ENCODE data around the gene GFI1. TPM values are rescaled to one million over a fixed set of nuclear protein-coding genes. Genes with fewer than 3 reads are reported as not detected.

The GFI1 gene
- total and polyA plus RNA-seq, 2 experiments from 2014 or later, result 0.21 TPM; not detected in 1

- Histone ChIP-seq H4K20me1 (replicated peaks; ENCODE audit: insufficient read depth) (no peaks in the 10 kb centered on the region), H3F3A (replicated peaks; ENCODE audit: low read depth) (no peaks in the 10 kb centered on the region), H3K27me3 (ENCODE audit: insufficient read depth) (peaks cover 17% of the 10 kb centered on the region), H3K4me2 (no peak overlapping the region), H3K9me2 (ENCODE audit: insufficient read depth) (no peaks in the 10 kb centered on the region), H3K4me3 (no peak overlapping the region), H3K27ac (ENCODE audit: low read depth) (no peak overlapping the region), H2AFZ (no peak overlapping the region), H3K36me3 (ENCODE audit: insufficient read depth) (no peaks in the 10 kb centered on the region; the same call in 1 of the 2 replicates), H3K79me2 (replicated peaks; ENCODE audit: insufficient read depth) (no peaks in the 10 kb centered on the region), H3K4me1 (ENCODE audit: insufficient read depth) (peaks cover 8% of the 10 kb centered on the region; the same call in 1 of the 2 replicates)
- H3K4me1 Mint-ChIP-seq, result peaks cover 18% of the 10 kb centered on the region
- no peaks in the 10 kb centered on the region for H3K36me3 Mint-ChIP-seq (ENCODE audit: low read depth)
- H3K27me3 Mint-ChIP-seq (ENCODE audit: insufficient read depth, low read depth, poor library complexity), result peaks cover 3% of the 10 kb centered on the region
- H3K9me3 Mint-ChIP-seq, result no peaks in the 10 kb centered on the region; the same call in 2 of the 3 replicates
- no peak for DNase-seq (ENCODE audit: low spot score)
- no peak overlapping the region for H3K27ac Mint-ChIP-seq
- no peak overlapping the region for H3K4me3 Mint-ChIP-seq
- no peak for TF ChIP-seq REST (IDR thresholded peaks at IDR 0.05; ENCODE audit: unreplicated experiment)
- ATAC-seq, result no peak
These were observed 16.5 kb downstream of the GFI1 start for GRCh38 chr1:92470216-92470615.

- Histone ChIP-seq H3K79me2 (replicated peaks; ENCODE audit: insufficient read depth) (no peaks in the 10 kb centered on the region), H2AFZ (no peak overlapping the region), H3K9me2 (ENCODE audit: insufficient read depth) (no peaks in the 10 kb centered on the region), H3K36me3 (ENCODE audit: insufficient read depth) (no peaks in the 10 kb centered on the region), H3K4me3 (no peak overlapping the region), H3K4me1 (ENCODE audit: insufficient read depth) (no peaks in the 10 kb centered on the region), H3F3A (replicated peaks; ENCODE audit: low read depth) (no peaks in the 10 kb centered on the region), H3K27ac (ENCODE audit: low read depth) (no peak overlapping the region), H3K27me3 (ENCODE audit: insufficient read depth) (no peaks in the 10 kb centered on the region), H4K20me1 (replicated peaks; ENCODE audit: insufficient read depth) (no peaks in the 10 kb centered on the region), H3K4me2 (no peak overlapping the region)
- no peak for DNase-seq (ENCODE audit: low spot score)
- H3K4me3 Mint-ChIP-seq, result no peak overlapping the region
- no peaks in the 10 kb centered on the region for H3K4me1 Mint-ChIP-seq
- peaks cover 2% of the 10 kb centered on the region for H3K27me3 Mint-ChIP-seq (ENCODE audit: insufficient read depth, low read depth, poor library complexity)
- no peak for ATAC-seq
- no peaks in the 10 kb centered on the region; the same call in 2 of the 3 replicates for H3K9me3 Mint-ChIP-seq
- no peaks in the 10 kb centered on the region for H3K36me3 Mint-ChIP-seq (ENCODE audit: low read depth)
- H3K27ac Mint-ChIP-seq, result no peak overlapping the region
- TF ChIP-seq REST (IDR thresholded peaks at IDR 0.05; ENCODE audit: unreplicated experiment), result no peak
- no peak for TF ChIP-seq EZH2phosphoT487 (IDR thresholded peaks at IDR 0.05; ENCODE audit: unreplicated experiment)
- TF ChIP-seq STAT1 (IDR thresholded peaks at IDR 0.05; ENCODE audit: unreplicated experiment), result no peak
- TF ChIP-seq EZH2 (IDR thresholded peaks at IDR 0.05; ENCODE audit: low read depth, unreplicated experiment), result no peak
- no peak for TF ChIP-seq POLR2AphosphoS5 (IDR thresholded peaks at IDR 0.05; ENCODE audit: low read depth)
- TF ChIP-seq JUNB (IDR thresholded peaks at IDR 0.05; ENCODE audit: unreplicated experiment), result no peak
- no peak for TF ChIP-seq NANOG (IDR thresholded peaks at IDR 0.05; ENCODE audit: borderline replicate concordance)
- TF ChIP-seq ZNF331 (CRISPR knock-in tag; IDR thresholded peaks at IDR 0.05; ENCODE audit: low read depth), result no peak
- no peak for TF ChIP-seq ZNF114 (CRISPR knock-in tag; IDR thresholded peaks at IDR 0.05)
- no peak for TF ChIP-seq ETS1 (IDR thresholded peaks at IDR 0.05)
- TF ChIP-seq CTCF (conservative IDR thresholded peaks at IDR 0.05; ENCODE audit: low read depth in 2 of 2), result no peak
- TF ChIP-seq CREB1 (CRISPR knock-in tag; IDR thresholded peaks at IDR 0.05; ENCODE audit: low read depth), result no peak
These were observed 19.9 kb downstream of the GFI1 start for GRCh38 chr1:92466683-92467352.
